Endothelial cell of umbilical vein (primary cell): ENCODE results near the gene SLAIN2.

Experiments
- GATA2 ChIP-seq: IDR thresholded peaks from 2 replicates; pipeline ENCODE4 v1.7.0; 2011; ENCODE audit warnings: low read depth, mild to moderate bottlenecking, moderate library complexity, mixed read lengths, low read length; ENCODE audit not compliant: insufficient read length, insufficient read depth
- POLR2A ChIP-seq: IDR thresholded peaks from 2 replicates; pipeline ENCODE4 v1.6.1; 2012; ENCODE audit warnings: low read depth, mild to moderate bottlenecking, control low read depth, low read length

GRCh38 chr4:48400416-48400815, 59.1 kb downstream of the SLAIN2 start:
- TF ChIP-seq POLR2A: no peak
- TF ChIP-seq GATA2: no peak
